IMR-90 (cell line): ENCODE results near the gene RALGAPA2. TPM values are rescaled to one million over a fixed set of nuclear protein-coding genes. Genes with fewer than 3 reads are reported as not detected.

Source experiments
- ATAC-seq: fragments of 200-7000 bp; cut with Tn5 transposase; 2 replicates; pipeline ENCODE4 v1.9.1; 2020; ENCODE audit warnings: low read depth, mild to moderate bottlenecking, moderate library complexity
- BruUV-seq: library from RNA; stranded (reverse); fragments of 400-500 nt; replicated peaks from 2 replicates; lab custom pipeline; 2021; lab: Mats Ljungman, UMichigan
- CTCF ChIA-PET: fragments of 300-600 bp; formaldehyde crosslinking; extraction: SDS; loops from one replicate; lab custom pipeline; 2021; ENCODE audit warnings: antibody characterized with exemption; lab: Yijun Ruan, JAX
- POLR2A ChIA-PET: fragments of 300-600 bp; sonication (Branson Sonifier 250); formaldehyde crosslinking; loops from one replicate; lab custom pipeline; 2022; ENCODE audit warnings: antibody characterized with exemption; ENCODE audit not compliant: unreplicated experiment; lab: Charles Lee
- DNase-seq: peaks from one replicate; pipeline ENCODE4 v3.0.0; 2013
- H2AFZ ChIP-seq: replicated peaks from 2 replicates; pipeline ENCODE3; 2013; ENCODE audit warnings: low read length, mild to moderate bottlenecking; ENCODE audit not compliant: poor library complexity
- H2AK5ac ChIP-seq: 2 replicates; pipeline ENCODE4 v1.6.1; 2013; ENCODE audit warnings: low read depth, low read length, inconsistent platforms
- H2AK9ac ChIP-seq: replicated peaks from 2 replicates; pipeline ENCODE3; 2013; ENCODE audit warnings: mild to moderate bottlenecking, low read depth, low read length, moderate library complexity; ENCODE audit not compliant: poor library complexity
- H2BK120ac ChIP-seq: 2 replicates; pipeline ENCODE4 v1.6.1; 2013; ENCODE audit warnings: low read depth, low read length, inconsistent platforms
- H2BK15ac ChIP-seq: 3 replicates; pipeline ENCODE4 v1.6.1; 2013; ENCODE audit warnings: low read depth, low read length, inconsistent platforms
- H2BK20ac ChIP-seq: 2 replicates; pipeline ENCODE4 v1.6.1; 2013; ENCODE audit warnings: low read depth, mild to moderate bottlenecking, inconsistent platforms, low read length, moderate library complexity
- H2BK5ac ChIP-seq: 2 replicates; pipeline ENCODE4 v1.6.1; 2013; ENCODE audit warnings: mild to moderate bottlenecking, low read depth, low read length, inconsistent platforms; ENCODE audit not compliant: poor library complexity, severe bottlenecking
- H3K14ac ChIP-seq: replicated peaks from 2 replicates; pipeline ENCODE4 v1.6.1; 2013; ENCODE audit warnings: low read depth, low read length, inconsistent platforms
- H3K18ac ChIP-seq: 2 replicates; pipeline ENCODE4 v1.6.1; 2013; ENCODE audit warnings: low read depth, low read length, control low read depth
- H3K23ac ChIP-seq: 2 replicates; pipeline ENCODE4 v1.6.1; 2013; ENCODE audit warnings: low read depth, low read length, inconsistent platforms
- H3K27ac ChIP-seq: 2 replicates; pipeline ENCODE4 v1.5.1; 2013; ENCODE audit warnings: mild to moderate bottlenecking, control low read depth, low read length; ENCODE audit not compliant: insufficient read depth
- H3K27me3 ChIP-seq: 2 replicates; pipeline ENCODE4 v1.6.1; 2013; ENCODE audit warnings: low read length; ENCODE audit not compliant: control insufficient read depth, insufficient read depth
- H3K36me3 ChIP-seq: 2 replicates; pipeline ENCODE4 v1.6.1; 2013; ENCODE audit warnings: low read length, mixed read lengths; ENCODE audit not compliant: control insufficient read depth, insufficient read depth
- H3K4ac ChIP-seq: 2 replicates; pipeline ENCODE4 v1.6.1; 2013; ENCODE audit warnings: low read depth, low read length, inconsistent platforms
- H3K4me1 ChIP-seq: 2 replicates; pipeline ENCODE4 v1.6.1; 2013; ENCODE audit warnings: low read length, mixed read lengths; ENCODE audit not compliant: control insufficient read depth, insufficient read depth
- H3K4me2 ChIP-seq: 2 replicates; pipeline ENCODE4 v1.6.1; 2013; ENCODE audit warnings: low read depth, mild to moderate bottlenecking, control low read depth, low read length, moderate library complexity
- H3K4me3 ChIP-seq: 2 replicates; pipeline ENCODE4 v1.5.1; 2013; ENCODE audit warnings: low read depth, mild to moderate bottlenecking, control low read depth, low read length, moderate library complexity; ENCODE audit not compliant: insufficient read depth
- H3K56ac ChIP-seq: 2 replicates; pipeline ENCODE4 v1.6.1; 2013; ENCODE audit warnings: low read length, inconsistent platforms; ENCODE audit not compliant: insufficient read depth; ENCODE audit errors: extremely low read depth
- H3K79me1 ChIP-seq, 2 experiments: 2 replicates each; pipeline ENCODE4 v1.6.1; 2013; ENCODE audit warnings: low read length in 2 of 2, inconsistent platforms in 1 of 2, low read depth in 1 of 2
- H3K9ac ChIP-seq: 2 replicates; pipeline ENCODE4 v1.6.1; 2013; ENCODE audit warnings: low read depth, low read length, control low read depth
- H3K9me1 ChIP-seq: 2 replicates; pipeline ENCODE4 v1.6.1; 2013; ENCODE audit warnings: low read length, inconsistent platforms; ENCODE audit not compliant: insufficient read depth
- H3K9me3 ChIP-seq: 2 replicates; pipeline ENCODE4 v1.6.1; 2013; ENCODE audit warnings: low read length; ENCODE audit not compliant: control insufficient read depth, insufficient read depth
- H4K20me1 ChIP-seq: 2 replicates; pipeline ENCODE4 v1.6.1; 2013; ENCODE audit warnings: low read length, inconsistent platforms; ENCODE audit not compliant: insufficient read depth
- H4K5ac ChIP-seq: 2 replicates; pipeline ENCODE4 v1.6.1; 2013; ENCODE audit warnings: mild to moderate bottlenecking, low read depth, low read length, control low read depth
- H4K8ac ChIP-seq, 2 experiments: 2 replicates each; pipeline ENCODE4 v1.6.1; 2013; ENCODE audit warnings: low read depth in 2 of 2, low read length in 2 of 2, control low read depth in 1 of 2, inconsistent platforms in 1 of 2
- H4K91ac ChIP-seq: 2 replicates; pipeline ENCODE4 v1.6.1; 2013; ENCODE audit warnings: low read depth, low read length, inconsistent platforms; ENCODE audit not compliant: insufficient read depth
- BHLHE40 ChIP-seq: fragments of 150-350 bp; IDR thresholded peaks from 2 replicates; pipeline ENCODE4 v1.6.1; 2016; ENCODE audit warnings: mild to moderate bottlenecking, low read depth, low read length
- CEBPB ChIP-seq: IDR thresholded peaks from 2 replicates; pipeline ENCODE4 v1.6.1; 2012; ENCODE audit warnings: low read depth, low read length, improper control_type of control experiment
- CHD1 ChIP-seq: IDR thresholded peaks from 2 replicates; pipeline ENCODE4 v1.6.1; 2012; ENCODE audit warnings: low read depth, low read length, improper control_type of control experiment
- CTCF ChIP-seq: conservative IDR thresholded peaks from 2 replicates; pipeline ENCODE4 v1.5.1; 2012; ENCODE audit warnings: mild to moderate bottlenecking, low read depth, low read length, improper control_type of control experiment
- FOS ChIP-seq: fragments of 150-350 bp; IDR thresholded peaks from 2 replicates; pipeline ENCODE4 v1.6.1; 2016; ENCODE audit warnings: low read depth, low read length
- MAFK ChIP-seq: IDR thresholded peaks from 2 replicates; pipeline ENCODE4 v1.6.1; 2012; ENCODE audit warnings: low read depth, low read length, improper control_type of control experiment
- NFE2L2 ChIP-seq: fragments of 150-350 bp; IDR thresholded peaks from 2 replicates; pipeline ENCODE4 v1.6.1; 2016; ENCODE audit warnings: low read depth, mild to moderate bottlenecking, low read length
- POLR2A ChIP-seq: IDR thresholded peaks from 2 replicates; pipeline ENCODE4 v1.6.1; 2012; ENCODE audit warnings: mild to moderate bottlenecking, low read depth, low read length
- RCOR1 ChIP-seq: IDR thresholded peaks from 2 replicates; pipeline ENCODE4 v1.6.1; 2012; ENCODE audit warnings: mild to moderate bottlenecking, low read length, improper control_type of control experiment; ENCODE audit not compliant: insufficient replicate concordance
- RFX5 ChIP-seq: IDR thresholded peaks from 2 replicates; pipeline ENCODE4 v1.8.0; 2012; ENCODE audit warnings: low read depth, mild to moderate bottlenecking, low read length, moderate library complexity
- SMC3 ChIP-seq: fragments of 150-350 bp; IDR thresholded peaks from 2 replicates; pipeline ENCODE4 v1.6.1; 2016; ENCODE audit warnings: low read depth, mild to moderate bottlenecking, antibody characterized with exemption, low read length, moderate library complexity
- USF2 ChIP-seq: fragments of 150-350 bp; IDR thresholded peaks from 2 replicates; pipeline ENCODE4 v1.6.1; 2017; ENCODE audit warnings: mild to moderate bottlenecking, antibody characterized with exemption, low read length, low read depth
- WGBS, 2 experiments: methylation state at CpG; one replicate each; pipeline versions ENCODE4 v1.1.5 to v1.1.7; 2013; ENCODE audit warnings: missing lambda C conversion rate in 2 of 2; ENCODE audit not compliant: insufficient read length in 1 of 2; ENCODE audit errors: extremely low coverage in 2 of 2; 5-methylcytosine and 5-hydroxymethylcytosine counted together
- dilution Hi-C: fragments of 300-500 bp; cut with HindIII; formaldehyde crosslinking; loops from one replicate; pipeline ENCODE4 v1.14.3; 2018; ENCODE audit warnings: low sequenced_read_pairs; ENCODE audit not compliant: unreplicated experiment
- in situ Hi-C: fragments of 300-500 bp; cut with MboI; formaldehyde crosslinking; loops from 3 replicates; pipeline ENCODE4 v1.14.3; 2019; ENCODE audit warnings: low sequenced_read_pairs, inconsistent platforms, mixed read lengths
- intact Hi-C: fragments of 100-400 bp; cut with micrococcal nuclease; formaldehyde crosslinking; loops from 2 replicates; pipeline ENCODE4 v1.10.0; 2022
- polyA plus RNA-seq, 3 experiments: library from polyadenylated mRNA; depleted of rRNA; stranded (reverse); fragments of >200 nt; gene quantifications; 2 replicates each; pipeline ENCODE4 v1.2.3, GENCODE V29; 2012; ENCODE audit warnings: low replicate concordance in 1 of 3
- total RNA-seq: library from RNA; depleted of rRNA; stranded (reverse); fragments of >200 nt; gene quantifications from 2 replicates; pipeline ENCODE4 v1.2.3, GENCODE V29; 2012

RALGAPA2 gene
- total and polyA plus RNA-seq, 2 of the 4 experiments (the other 2 are of a cell fraction), result 1.3 to 3.9 TPM

- BruUV-seq, result no TSS peak
- intact Hi-C loops (no loop called here), in situ Hi-C loops (no loop called here), dilution Hi-C loops (no loop called here)
- TF ChIP-seq NFE2L2 (no peak), MAFK (no peak), RCOR1 (no peak), CEBPB (no peak), POLR2A (no peak), CTCF (no peak), USF2 (no peak), FOS (no peak), RFX5 (no peak), SMC3 (no peak), CHD1 (no peak), BHLHE40 (no peak)
- no peak overlapping the region for H2AK9ac ChIP-seq
- H4K91ac ChIP-seq, result no peak overlapping the region
- no peaks in the 10 kb centered on the region for H3K4me1 ChIP-seq
- no peak overlapping the region for H2AFZ ChIP-seq
- H4K8ac ChIP-seq, result no peak overlapping the region
- ChIA-PET POLR2A (no interaction called here), CTCF (no interaction called here)
- no peaks in the 10 kb centered on the region for H3K36me3 ChIP-seq
- H3K14ac ChIP-seq, result no peak overlapping the region
- no peak overlapping the region for H4K5ac ChIP-seq
- H3K4me2 ChIP-seq, result no peak overlapping the region
- ATAC-seq, result no peak
- H3K79me1 ChIP-seq, result no peaks in the 10 kb centered on the region
- no peaks in the 10 kb centered on the region for H3K9me1 ChIP-seq
- no peak overlapping the region for H2AK5ac ChIP-seq
- H4K20me1 ChIP-seq, result no peaks in the 10 kb centered on the region
- no peak overlapping the region for H2BK20ac ChIP-seq
- H3K9ac ChIP-seq, result no peak overlapping the region
- no peaks in the 10 kb centered on the region; the same call in 1 of the 2 replicates for H3K27me3 ChIP-seq
- no peak overlapping the region for H2BK120ac ChIP-seq
- H3K4me3 ChIP-seq, result no peak overlapping the region
- no peak overlapping the region for H2BK15ac ChIP-seq
- no peaks in the 10 kb centered on the region for H3K9me3 ChIP-seq
- no peak overlapping the region for H3K18ac ChIP-seq
- no peak for DNase-seq
- no peak overlapping the region for H3K23ac ChIP-seq
- H3K27ac ChIP-seq, result no peak overlapping the region
- no peak overlapping the region for H3K56ac ChIP-seq
- no peak overlapping the region for H2BK5ac ChIP-seq
- WGBS, 2 experiments, result 20% methylated on average over 1 of the region's 1 CpG; no CpG with 5 or more reads in 1 of the 2 experiments
- no peak overlapping the region for H3K4ac ChIP-seq
Measured at GRCh38 chr20:20747298-20747697, 34.9 kb upstream of the RALGAPA2 start.
